KBM-7 (cell line): Measurements from ENCODE around the gene GCSH.

Source experiments
- DNase-seq: peaks from one replicate; pipeline ENCODE4 v3.0.0-alpha.2; 2015
- in situ Hi-C: fragments of 300-500 bp; cut with MboI; formaldehyde crosslinking; loops from 2 replicates; pipeline ENCODE4 v1.14.3; 2020; ENCODE audit warnings: low sequenced_read_pairs, low pct_unique_long_range_greater_than_20kb, mixed read lengths

The GCSH gene

GRCh38 chr16:81106826-81107503, 10.8 kb upstream of the GCSH start:
- no peak for DNase-seq
- in situ Hi-C loops: no loop called here

GRCh38 chr16:81105946-81106345, 9.8 kb upstream of the GCSH start:
- in situ Hi-C loops: no loop called here
- no peak for DNase-seq

- DNase-seq: no peak
- in situ Hi-C loops: no loop called here
These were observed 5.5 kb upstream of the GCSH start for GRCh38 chr16:81101702-81102101.

GRCh38 chr16:81099958-81100357, 3.8 kb upstream of the GCSH start:
- in situ Hi-C loops: no loop called here
- no peak for DNase-seq

GRCh38 chr16:81097230-81097629, 1.0 kb upstream of the GCSH start:
- no peak for DNase-seq
- in situ Hi-C loops: no loop called here

- in situ Hi-C loops: no loop called here
- DNase-seq: no peak
These were observed 567 bp upstream of the GCSH start for GRCh38 chr16:81096715-81097208.

GRCh38 chr16:81095653-81095952, 592 bp downstream of the GCSH start:
- no peak for DNase-seq
- in situ Hi-C loops: no loop called here

GRCh38 chr16:81094771-81095251, 1.4 kb downstream of the GCSH start:
- peak; percentile 15 for DNase-seq
- in situ Hi-C loops: no loop called here

GRCh38 chr16:81088836-81089235, 7.4 kb downstream of the GCSH start:
- no peak for DNase-seq
- in situ Hi-C loops: no loop called here

GRCh38 chr16:81081014-81081413, 15.2 kb downstream of the GCSH start:
- in situ Hi-C loops: no loop called here
- no peak for DNase-seq

GRCh38 chr16:81080233-81080632, 16.0 kb downstream of the GCSH start:
- in situ Hi-C loops: no loop called here
- DNase-seq: no peak

- in situ Hi-C loops: no loop called here
- DNase-seq: peak; percentile 97
These were observed 18.9 kb downstream of the GCSH start, which contains the start of gene C16orf46 for GRCh38 chr16:81077076-81077940. Gene C16orf46, minus strand, starts transcription at chr16:81077238. Its CDS starts 13,283 bp downstream, at chr16:81063955.

- DNase-seq: peak; percentile 94
- in situ Hi-C loops: no loop called here
These were observed 19.6 kb downstream of the GCSH start for GRCh38 chr16:81076566-81077075.

GRCh38 chr16:81073560-81074330, 22.4 kb downstream of the GCSH start:
- DNase-seq: no peak
- in situ Hi-C loops: no loop called here

- DNase-seq: no peak
- in situ Hi-C loops: no loop called here
These were observed 24.4 kb downstream of the GCSH start for GRCh38 chr16:81071805-81072204.

- DNase-seq: no peak
- in situ Hi-C loops: no loop called here
These were observed 25.2 kb downstream of the GCSH start for GRCh38 chr16:81070979-81071378.

GRCh38 chr16:81069063-81069462, 27.1 kb downstream of the GCSH start:
- no peak for DNase-seq
- in situ Hi-C loops: no loop called here

GRCh38 chr16:81067166-81067565, 29.0 kb downstream of the GCSH start:
- in situ Hi-C loops: no loop called here
- DNase-seq: no peak

GRCh38 chr16:81066681-81067080, 29.5 kb downstream of the GCSH start:
- no peak for DNase-seq
- in situ Hi-C loops: no loop called here
